IPS-NIHi7 (cell line): ENCODE results near the gene FA2H.
"Not testable (repeated sequence)": the region's sequence is repeated elsewhere in the genome, so short reads cannot be mapped to it uniquely, and the experiment has no call there.

Source experiments
- DNase-seq: peaks from one replicate; pipeline ENCODE4 v3.0.0; 2012; ENCODE audit warnings: mixed read lengths; ENCODE audit errors: extremely low spot score

The FA2H gene

GRCh38 chr16:74682556-74682955, 92.1 kb downstream of the FA2H start:
- no peak for DNase-seq

GRCh38 chr16:74680681-74681080, 93.9 kb downstream of the FA2H start:
- DNase-seq, result no peak

- no peak for DNase-seq
Observed at GRCh38 chr16:74679983-74680382, 94.6 kb downstream of the FA2H start.

GRCh38 chr16:74677868-74678267, 96.8 kb downstream of the FA2H start:
- DNase-seq, result peak; percentile 47

- DNase-seq, result no peak
Observed at GRCh38 chr16:74673876-74674275, 100.7 kb downstream of the FA2H start.

GRCh38 chr16:74668877-74669276, 105.7 kb downstream of the FA2H start:
- not testable (repeated sequence) for DNase-seq

- peak; percentile 63 for DNase-seq
Observed at GRCh38 chr16:74667255-74667700, 107.3 kb downstream of the FA2H start.

- peak; percentile 100 for DNase-seq
Observed at GRCh38 chr16:74666425-74667254, 108.0 kb downstream of the FA2H start, which contains the start of gene RFWD3. Gene RFWD3 (minus strand): TSS chr16:74666877. CDS start chr16:74661449, 5,428 bp downstream.

GRCh38 chr16:74666010-74666421, 108.6 kb downstream of the FA2H start:
- DNase-seq, result no peak
